Measurements from ENCODE around the gene ACTN1. TPM values are rescaled to one million over a fixed set of nuclear protein-coding genes. Genes with fewer than 3 reads are reported as not detected.

ACTN1 gene
- total RNA-seq, 3 donors from 2014 or later = 75.0 to 295 (median 290) TPM

- Histone ChIP-seq H3K4me1 (no peaks in the 10 kb centered on the region), H3K27ac (no peak overlapping the region), H3K9me3 (peaks cover 13 to 18% of the 10 kb centered on the region in 2 donors), H3K27me3 (no peaks in the 10 kb centered on the region), H3K4me3 (no peak overlapping the region), H3K36me3 (peaks cover 3% of the 10 kb centered on the region)
- DNase-seq (ENCODE audit: low spot score in 2 of 2) = no peak
- intact Hi-C loops (cut with DNase I; ENCODE audit: low total_unique reads) = no loop called here
- TF ChIP-seq CTCF (IDR thresholded peaks at IDR 0.05) (no peak), POLR2AphosphoS5 (IDR thresholded peaks at IDR 0.05) (no peak), POLR2A (IDR thresholded peaks at IDR 0.05) (no peak)
These were observed 112.0 kb downstream of the ACTN1 start for GRCh38 chr14:68866991-68867533.

- DNase-seq (ENCODE audit: low spot score in 2 of 2) = no peak
- H3K4me1 ChIP-seq = no peaks in the 10 kb centered on the region
- peaks cover 13 to 18% of the 10 kb centered on the region in 2 donors for H3K9me3 ChIP-seq
- no peak overlapping the region for H3K4me3 ChIP-seq
- no peaks in the 10 kb centered on the region for H3K36me3 ChIP-seq
- no peaks in the 10 kb centered on the region for H3K27me3 ChIP-seq
- H3K27ac ChIP-seq = no peak overlapping the region
- intact Hi-C loops (cut with DNase I; ENCODE audit: low total_unique reads) = no loop called here
- TF ChIP-seq CTCF (IDR thresholded peaks at IDR 0.05) (no peak), POLR2A (IDR thresholded peaks at IDR 0.05) (no peak), POLR2AphosphoS5 (IDR thresholded peaks at IDR 0.05) (no peak)
These were observed 113.6 kb downstream of the ACTN1 start for GRCh38 chr14:68865542-68865941.

GRCh38 chr14:68864361-68864750 lies 114.7 kb downstream of the ACTN1 start:
- TF ChIP-seq CTCF (IDR thresholded peaks at IDR 0.05) = no peak
- no peak for TF ChIP-seq POLR2AphosphoS5 (IDR thresholded peaks at IDR 0.05)
- TF ChIP-seq POLR2A (IDR thresholded peaks at IDR 0.05) = no peak
- H3K27ac ChIP-seq = no peak overlapping the region
- H3K4me1 ChIP-seq = no peaks in the 10 kb centered on the region
- H3K27me3 ChIP-seq = no peaks in the 10 kb centered on the region
- peaks cover 13 to 18% of the 10 kb centered on the region in 2 donors for H3K9me3 ChIP-seq
- H3K4me3 ChIP-seq = no peak overlapping the region
- no peak for DNase-seq (ENCODE audit: low spot score in 2 of 2)
- no peaks in the 10 kb centered on the region for H3K36me3 ChIP-seq
- intact Hi-C loops (cut with DNase I; ENCODE audit: low total_unique reads) = no loop called here

GRCh38 chr14:68863610-68864360 lies 115.3 kb downstream of the ACTN1 start:
- peaks cover 13 to 18% of the 10 kb centered on the region in 2 donors for H3K9me3 ChIP-seq
- DNase-seq (ENCODE audit: low spot score in 2 of 2) = no peak
- TF ChIP-seq POLR2AphosphoS5 (IDR thresholded peaks at IDR 0.05) (no peak), CTCF (IDR thresholded peaks at IDR 0.05) (no peak), POLR2A (IDR thresholded peaks at IDR 0.05) (no peak)
- intact Hi-C loops (cut with DNase I; ENCODE audit: low total_unique reads) = no loop called here
- H3K27ac ChIP-seq = no peak overlapping the region
- H3K27me3 ChIP-seq = no peaks in the 10 kb centered on the region
- no peak overlapping the region for H3K4me3 ChIP-seq
- no peaks in the 10 kb centered on the region for H3K4me1 ChIP-seq
- no peaks in the 10 kb centered on the region for H3K36me3 ChIP-seq

- intact Hi-C loops (cut with DNase I; ENCODE audit: low total_unique reads) = no loop called here
- Histone ChIP-seq H3K27ac (no peak overlapping the region), H3K4me1 (no peaks in the 10 kb centered on the region), H3K4me3 (no peak overlapping the region), H3K27me3 (no peaks in the 10 kb centered on the region), H3K36me3 (no peaks in the 10 kb centered on the region), H3K9me3 (peaks cover 13 to 18% of the 10 kb centered on the region in 2 donors)
- TF ChIP-seq CTCF (IDR thresholded peaks at IDR 0.05) (peak; percentile 62 to 86 (median 78)), POLR2A (IDR thresholded peaks at IDR 0.05) (no peak), POLR2AphosphoS5 (IDR thresholded peaks at IDR 0.05) (peak in 1 of 3 donors; percentile 39)
- DNase-seq (ENCODE audit: low spot score in 2 of 2) = peak; percentile 67 to 77
These were observed 116.0 kb downstream of the ACTN1 start for GRCh38 chr14:68862954-68863594.

All from breast epithelium (tissue), 4 donors.